ENCODE results near the gene CELA2A. TPM values are rescaled to one million over a fixed set of nuclear protein-coding genes. Genes with fewer than 3 reads are reported as not detected.
"Not testable (repeated sequence)": the region's sequence is repeated elsewhere in the genome, so short reads cannot be mapped to it uniquely, and the experiment has no call there.

Gene CELA2A
- total RNA-seq, 1 experiment from 2014 or later: not detected

GRCh38 chr1:15465674-15466073, 9.1 kb downstream of the CELA2A start:
- no peak overlapping the region for H3K4me2 ChIP-seq (ENCODE audit: low read length)
- no peak overlapping the region for H2AFZ ChIP-seq (ENCODE audit: low read length)
- no peaks in the 10 kb centered on the region for H3K9me3 ChIP-seq (ENCODE audit: low read length)
- no peak for DNase-seq
- ChIA-PET POLR2A (ENCODE audit: unreplicated experiment) (no interaction called here), CTCF (no interaction called here)
- no peaks in the 10 kb centered on the region for H3K9me2 ChIP-seq (replicated peaks; ENCODE audit: low read length)
- H3F3A ChIP-seq (ENCODE audit: low read length, unreplicated experiment): no peaks in the 10 kb centered on the region
- H3K9ac ChIP-seq (ENCODE audit: low read length): no peak overlapping the region
- ATAC-seq: no peak
- no peaks in the 10 kb centered on the region for H4K20me1 ChIP-seq (ENCODE audit: low read length)
- no peak overlapping the region for H3K4me3 ChIP-seq (ENCODE audit: low read length)
- no peaks in the 10 kb centered on the region for H3K36me3 ChIP-seq (ENCODE audit: low read depth, low read length)
- no peak overlapping the region for H3K27ac ChIP-seq (ENCODE audit: low read length)
- no TSS peak for BruUV-seq (replicated peaks)
- no peaks in the 10 kb centered on the region for H3K27me3 ChIP-seq (ENCODE audit: low read length)
- TF ChIP-seq EZH2phosphoT487 (IDR thresholded peaks at IDR 0.05; ENCODE audit: borderline replicate concordance, low read length) (no peak), CTCF (conservative IDR thresholded peaks at IDR 0.05; ENCODE audit: low read depth, low read length) (no peak)
- H3K79me2 ChIP-seq (ENCODE audit: low read length): no peaks in the 10 kb centered on the region
- intact Hi-C loops (cut with micrococcal nuclease): no loop called here
- H3K4me1 ChIP-seq (ENCODE audit: insufficient read depth, low read length): no peaks in the 10 kb centered on the region

GRCh38 chr1:15466955-15467625, 10.6 kb downstream of the CELA2A start:
- H4K20me1 ChIP-seq (ENCODE audit: low read length); H2AFZ ChIP-seq (ENCODE audit: low read length); H3K36me3 ChIP-seq (ENCODE audit: low read depth, low read length); DNase-seq; H3K27ac ChIP-seq (ENCODE audit: low read length); H3K9me3 ChIP-seq (ENCODE audit: low read length); H3F3A ChIP-seq (ENCODE audit: low read length, unreplicated experiment); H3K4me3 ChIP-seq (ENCODE audit: low read length); H3K9ac ChIP-seq (ENCODE audit: low read length); intact Hi-C loops (cut with micrococcal nuclease); H3K4me2 ChIP-seq (ENCODE audit: low read length); BruUV-seq (replicated peaks); POLR2A ChIA-PET (ENCODE audit: unreplicated experiment); CTCF ChIA-PET; H3K27me3 ChIP-seq (ENCODE audit: low read length); H3K4me1 ChIP-seq (ENCODE audit: insufficient read depth, low read length); ATAC-seq; H3K9me2 ChIP-seq (replicated peaks; ENCODE audit: low read length); H3K79me2 ChIP-seq (ENCODE audit: low read length): not testable (repeated sequence)

GRCh38 chr1:15468145-15468544, 11.6 kb downstream of the CELA2A start:
- H3K27ac ChIP-seq (ENCODE audit: low read length): no peak overlapping the region
- TF ChIP-seq EZH2 (IDR thresholded peaks at IDR 0.05; ENCODE audit: low read length, unreplicated experiment): no peak
- no peak for TF ChIP-seq CTCF (conservative IDR thresholded peaks at IDR 0.05; ENCODE audit: low read depth, low read length)
- no peak for TF ChIP-seq EZH2phosphoT487 (IDR thresholded peaks at IDR 0.05; ENCODE audit: borderline replicate concordance, low read length)
- POLR2A ChIA-PET (ENCODE audit: unreplicated experiment): no interaction called here
- no peaks in the 10 kb centered on the region for H3K36me3 ChIP-seq (ENCODE audit: low read depth, low read length)
- H3K9me2 ChIP-seq (replicated peaks; ENCODE audit: low read length): no peaks in the 10 kb centered on the region
- H3K27me3 ChIP-seq (ENCODE audit: low read length): no peaks in the 10 kb centered on the region
- H3K9me3 ChIP-seq (ENCODE audit: low read length): no peaks in the 10 kb centered on the region
- BruUV-seq (replicated peaks): no TSS peak
- CTCF ChIA-PET: no interaction called here
- no peaks in the 10 kb centered on the region for H3K4me1 ChIP-seq (ENCODE audit: insufficient read depth, low read length)
- no peaks in the 10 kb centered on the region for H3K79me2 ChIP-seq (ENCODE audit: low read length)
- ATAC-seq: no peak
- H2AFZ ChIP-seq (ENCODE audit: low read length): no peak overlapping the region
- H3K4me3 ChIP-seq (ENCODE audit: low read length): no peak overlapping the region
- no peak for DNase-seq
- intact Hi-C loops (cut with micrococcal nuclease): no loop called here
- H3K4me2 ChIP-seq (ENCODE audit: low read length): no peak overlapping the region
- no peak overlapping the region for H3K9ac ChIP-seq (ENCODE audit: low read length)
- H4K20me1 ChIP-seq (ENCODE audit: low read length): no peaks in the 10 kb centered on the region
- H3F3A ChIP-seq (ENCODE audit: low read length, unreplicated experiment): no peaks in the 10 kb centered on the region

Measured in PC-3 (cell line).